A549 treated with RU486 at 1 μM for 4 hours (cell line): Measurements from ENCODE around the gene MRPS24. TPM values are rescaled to one million over a fixed set of nuclear protein-coding genes. Genes with fewer than 3 reads are reported as not detected.

Experiments
- total RNA-seq: library from RNA; stranded (reverse); fragments of 200-300 nt; extraction: Qiagen RNA extraction; gene quantifications from 5 replicates; pipeline ENCODE4 v1.2.3, GENCODE V29; 2022; ENCODE audit warnings: low read depth

Gene MRPS24
- 235 to 260 TPM (median 246 TPM) in 5 replicates for total RNA-seq

GRCh38 chr7:43869006-43869866, at the start of gene MRPS24:
MRPS24 (minus strand) TSS chr7:43869517; CDS start chr7:43869495, 22 bp downstream.

GRCh38 chr7:43906331-43907010, 37.2 kb upstream of the MRPS24 start, which contains the start of gene URGCP:
URGCP (minus strand) TSS chr7:43906596; CDS start chr7:43906575, 21 bp downstream.

Other genes with a start within 250 kb of the MRPS24 start
- 85.9 to 100 TPM (median 87.9 TPM) in 5 replicates for gene COA1, start 140.0 kb downstream of the MRPS24 start, total RNA-seq
- 68.7 to 82.1 TPM (median 70.9 TPM) in 5 replicates for gene BLVRA, start 110.8 kb downstream of the MRPS24 start, total RNA-seq
- 26.6 to 29.9 TPM (median 27.3 TPM) in 5 replicates for gene URGCP, start 37.1 kb upstream of the MRPS24 start, total RNA-seq
- 7.5 to 10.7 TPM (median 9.4 TPM) in 5 replicates for gene UBE2D4, start 56.9 kb upstream of the MRPS24 start, total RNA-seq
- gene SPDYE1, start 128.4 kb upstream of the MRPS24 start, total RNA-seq: not detected in 5 replicates
- gene DBNL, start 175.2 kb upstream of the MRPS24 start, total RNA-seq: 57.6 to 72.3 TPM (median 66.5 TPM) in 5 replicates
- not detected in 5 replicates for gene PGAM2, start 196.1 kb upstream of the MRPS24 start, total RNA-seq
- 5.6 to 7.5 TPM (median 6.6 TPM) in 5 replicates for gene POLM, start 213.0 kb upstream of the MRPS24 start, total RNA-seq
- 0.05 TPM in 1 of 5 replicates, not detected in the others for gene AEBP1, start 234.8 kb upstream of the MRPS24 start, total RNA-seq